GM18907 (cell line): ENCODE data around the gene SARNP.
"Not testable (repeated sequence)": the region's sequence is repeated elsewhere in the genome, so short reads cannot be mapped to it uniquely, and the experiment has no call there.

ENCODE experiments used
- ATAC-seq: cut with Tn5 transposase; IDR thresholded peaks from one replicate; pipeline ENCODE4 v1.9.1; 2021; ENCODE audit warnings: mild to moderate bottlenecking, moderate library complexity; ENCODE audit not compliant: unreplicated experiment

The SARNP gene

GRCh38 chr12:55797068-55797467 is 20.5 kb downstream of the SARNP start:
- no peak for ATAC-seq

- no peak for ATAC-seq
These were observed 21.6 kb downstream of the SARNP start for GRCh38 chr12:55795950-55796349.

DNA sequence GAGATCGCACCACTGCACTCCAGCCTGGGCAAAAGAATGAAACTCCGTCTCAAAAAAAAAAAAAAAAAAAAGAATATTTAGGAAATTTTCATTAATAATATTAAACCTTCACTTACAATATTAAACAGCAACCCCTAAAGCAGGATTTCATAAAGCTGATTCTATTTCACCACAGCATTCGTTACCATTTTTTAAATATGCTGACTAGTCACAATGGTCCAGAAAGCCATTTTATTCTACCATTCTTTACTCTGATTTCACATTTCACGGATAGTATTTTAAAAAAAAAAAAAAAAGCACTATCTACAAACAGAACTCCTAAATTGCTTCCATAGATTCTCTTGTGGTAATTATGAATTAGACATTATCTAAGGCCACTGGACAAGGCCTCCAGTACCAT is 27.6 kb downstream of the SARNP start:
- ATAC-seq, result no peak

- no peak for ATAC-seq
These were observed 28.4 kb downstream of the SARNP start for GRCh38 chr12:55789171-55789570.

GRCh38 chr12:55788546-55788945 is 29.0 kb downstream of the SARNP start:
- no peak for ATAC-seq

DNA sequence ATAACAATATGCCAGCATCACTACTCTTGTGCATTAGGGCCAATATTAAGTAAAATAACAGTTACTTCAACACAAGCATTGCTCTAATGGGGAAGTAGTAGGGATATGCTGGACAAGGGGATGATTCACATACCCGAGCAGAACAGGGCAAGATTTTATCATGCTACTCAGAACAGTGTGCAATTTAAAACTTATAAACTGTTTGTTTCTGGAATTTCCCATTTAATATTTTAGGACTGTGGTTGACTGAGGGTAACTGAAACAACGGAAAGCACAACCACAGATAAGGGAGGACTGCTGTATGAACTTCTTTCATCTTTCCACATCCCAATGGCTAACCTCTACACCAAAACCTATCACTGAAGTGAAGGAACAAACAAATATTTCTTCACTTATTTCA is 36.8 kb downstream of the SARNP start:
- ATAC-seq, result no peak

DNA sequence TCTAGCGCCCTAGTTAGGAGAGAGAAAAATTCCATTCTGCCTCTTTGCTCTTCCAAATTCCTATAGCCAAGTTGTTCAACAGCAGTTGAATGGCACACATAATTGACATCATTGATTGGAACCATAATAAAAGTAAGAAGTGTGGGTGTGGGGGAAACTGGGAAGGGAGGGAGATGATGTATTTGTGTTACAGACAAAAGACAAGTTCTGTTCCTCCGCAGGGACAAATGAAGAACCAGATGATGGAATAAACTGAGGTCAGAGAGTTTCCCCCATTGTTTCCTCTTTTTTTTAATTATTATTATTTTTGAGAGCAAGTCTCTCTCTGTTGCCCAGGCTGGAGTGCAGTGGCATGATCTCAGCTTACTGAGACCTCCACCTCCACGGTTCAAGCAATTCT is 39.7 kb downstream of the SARNP start:
- no peak for ATAC-seq

- ATAC-seq, result no peak
These were observed 45.8 kb downstream of the SARNP start for GRCh38 chr12:55771736-55772135.

DNA sequence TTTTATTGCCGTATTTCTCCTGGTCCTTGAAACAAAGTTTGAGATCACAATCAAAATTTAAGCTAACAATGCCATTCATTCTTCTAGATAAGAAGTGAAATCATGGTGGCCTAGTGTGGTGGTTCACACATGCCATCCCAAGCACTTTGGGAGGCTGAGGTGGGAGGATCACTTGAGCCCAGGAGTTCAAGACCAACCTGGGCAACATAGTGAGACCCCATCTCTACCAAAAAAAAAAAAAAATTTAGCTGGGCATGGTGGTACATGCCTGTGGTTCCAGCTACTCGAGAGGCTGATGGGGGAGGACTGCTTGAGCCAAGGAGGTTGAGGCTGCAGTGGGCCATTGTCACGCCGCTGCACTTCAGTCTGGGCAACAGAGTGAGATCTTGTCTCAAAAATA is 50.4 kb downstream of the SARNP start:
- ATAC-seq, result no peak

- no peak for ATAC-seq
These were observed 51.7 kb downstream of the SARNP start for GRCh38 chr12:55765736-55766290.

- ATAC-seq, result no peak
These were observed 54.9 kb downstream of the SARNP start for GRCh38 chr12:55762646-55763045.

GRCh38 chr12:55760663-55761062 is 56.9 kb downstream of the SARNP start:
- ATAC-seq, result no peak

DNA sequence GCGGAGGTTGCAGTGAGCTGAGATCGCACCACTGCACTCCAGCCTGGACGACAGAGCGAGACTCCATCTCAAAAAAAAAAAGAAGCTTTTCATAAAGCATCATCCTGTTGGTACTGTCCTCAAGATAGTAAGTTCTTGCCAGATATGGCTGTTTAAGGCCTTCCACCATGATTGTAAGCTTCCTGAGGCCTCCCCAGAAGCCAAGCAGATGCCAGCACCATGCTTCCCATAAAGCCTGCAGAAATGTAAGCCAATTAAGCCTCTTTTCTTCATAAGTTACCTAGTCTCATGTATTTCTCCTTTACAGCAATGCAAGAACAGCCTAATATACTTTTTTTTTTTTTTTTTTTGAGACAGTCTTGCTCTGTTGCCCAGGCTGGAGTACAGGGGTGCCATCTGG is 58.9 kb downstream of the SARNP start:
- ATAC-seq, result not testable (repeated sequence)

DNA sequence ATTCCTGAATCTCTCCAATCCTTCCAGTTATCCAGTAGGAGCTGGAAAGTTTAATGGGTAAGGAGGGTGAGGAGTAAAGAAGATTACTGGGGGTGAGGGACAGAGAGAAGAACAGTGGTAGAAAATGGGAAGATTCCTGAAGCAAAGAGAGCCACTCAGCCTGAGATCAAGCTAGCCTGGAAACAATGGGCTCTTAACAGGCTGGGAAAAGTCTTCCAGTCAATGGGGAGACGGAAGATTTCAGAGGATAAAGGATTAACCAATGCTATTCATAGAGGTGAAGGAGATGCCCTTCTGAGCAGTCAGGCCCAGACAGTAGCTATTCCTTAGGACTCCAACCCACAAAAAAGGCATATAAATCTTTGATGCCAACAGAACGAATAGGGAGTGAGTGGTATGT is 59.8 kb downstream of the SARNP start:
- ATAC-seq, result no peak

- no peak for ATAC-seq
These were observed 62.3 kb downstream of the SARNP start for GRCh38 chr12:55755246-55755645.

- no peak for ATAC-seq
These were observed 69.1 kb downstream of the SARNP start for GRCh38 chr12:55748230-55748993.

GRCh38 chr12:55746913-55747231 is 70.7 kb downstream of the SARNP start:
- ATAC-seq, result no peak

- ATAC-seq, result no peak
These were observed 71.2 kb downstream of the SARNP start for GRCh38 chr12:55746174-55746912.

GRCh38 chr12:55745361-55746173 is 72.0 kb downstream of the SARNP start:
- no peak for ATAC-seq

GRCh38 chr12:55744340-55745030 is 73.0 kb downstream of the SARNP start:
- no peak for ATAC-seq
